WTC11 (cell line): ENCODE data around the gene MPP7. TPM values are rescaled to one million over a fixed set of nuclear protein-coding genes. Genes with fewer than 3 reads are reported as not detected.

Source experiments
- ATAC-seq: fragments of 200-7000 bp; cut with Tn5 transposase; 2 replicates; pipeline ENCODE4 v1.10.0; 2021; ENCODE audit warnings: mild to moderate bottlenecking, moderate library complexity
- CTCF ChIA-PET: fragments of 300-600 bp; sonication (Branson Sonifier 250); formaldehyde crosslinking; loops from one replicate; lab custom pipeline; 2021; ENCODE audit warnings: antibody characterized with exemption; lab: Charles Lee
- POLR2A ChIA-PET: fragments of 350-600 bp; sonication (Branson Sonifier 250); formaldehyde crosslinking; loops from one replicate; lab custom pipeline; 2021; ENCODE audit warnings: antibody characterized with exemption; lab: Charles Lee
- DNase-seq: peaks from one replicate; pipeline ENCODE4 v3.0.0; 2021; ENCODE audit warnings: low spot score
- H3K27ac Mint-ChIP-seq: 2 replicates; pipeline ENCODE4 v1.8.0; 2021; ENCODE audit warnings: mixed read lengths
- H3K27me3 Mint-ChIP-seq: 2 replicates; pipeline ENCODE4 v1.8.0; 2021; ENCODE audit warnings: low read depth, mild to moderate bottlenecking, moderate library complexity, mixed read lengths
- H3K36me3 Mint-ChIP-seq: 2 replicates; pipeline ENCODE4 v1.8.0; 2021; ENCODE audit warnings: mixed read lengths
- H3K4me1 Mint-ChIP-seq: 2 replicates; pipeline ENCODE4 v1.8.0; 2022; ENCODE audit warnings: mixed read lengths
- H3K4me3 Mint-ChIP-seq: 2 replicates; pipeline ENCODE4 v1.8.0; 2021; ENCODE audit warnings: mild to moderate bottlenecking, moderate library complexity, mixed read lengths
- H3K9me3 Mint-ChIP-seq: 2 replicates; pipeline ENCODE4 v1.8.0; 2021; ENCODE audit warnings: mixed read lengths
- GTF2I ChIP-seq: fragments of 250-450 bp; sonication (Bioruptor Pico); conservative IDR thresholded peaks from 2 replicates; pipeline ENCODE4 v1.4.0; 2021; ENCODE audit warnings: mild to moderate bottlenecking
- NFATC4 ChIP-seq: fragments of 250-450 bp; sonication (Bioruptor Pico); IDR thresholded peaks from 2 replicates; pipeline ENCODE4 v1.9.0; 2021; ENCODE audit warnings: mild to moderate bottlenecking
- NFYB ChIP-seq: sonication (generic); formaldehyde crosslinking; conservative IDR thresholded peaks from 2 replicates; pipeline ENCODE4 v1.8.0; 2022; ENCODE audit warnings: low read depth, missing genetic modification reagents
- NR2C2 ChIP-seq: sonication (generic); formaldehyde crosslinking; IDR thresholded peaks from 2 replicates; pipeline ENCODE4 v1.8.0; 2022; ENCODE audit warnings: mild to moderate bottlenecking, missing genetic modification reagents
- RORB ChIP-seq: fragments of 250-450 bp; sonication (Bioruptor Pico); IDR thresholded peaks from 2 replicates; pipeline ENCODE4 v1.9.0; 2021; ENCODE audit warnings: mild to moderate bottlenecking
- TCF7 ChIP-seq: sonication (generic); formaldehyde crosslinking; IDR thresholded peaks from 2 replicates; pipeline ENCODE4 v1.8.0; 2022; ENCODE audit warnings: mild to moderate bottlenecking, low read depth, missing genetic modification reagents, moderate library complexity
- ZBTB21 ChIP-seq: sonication (generic); formaldehyde crosslinking; IDR thresholded peaks from 2 replicates; pipeline ENCODE4 v1.8.1; 2023; ENCODE audit warnings: mild to moderate bottlenecking, missing genetic modification reagents, borderline replicate concordance
- ZNF121 ChIP-seq: sonication (generic); formaldehyde crosslinking; IDR thresholded peaks from 2 replicates; pipeline ENCODE4 v1.8.0; 2023; ENCODE audit warnings: missing genetic modification reagents
- ZNF138 ChIP-seq: sonication (generic); formaldehyde crosslinking; conservative IDR thresholded peaks from 2 replicates; pipeline ENCODE4 v1.8.1; 2022; ENCODE audit warnings: mild to moderate bottlenecking, moderate library complexity, missing genetic modification reagents
- ZNF396 ChIP-seq: fragments of 250-450 bp; sonication (Bioruptor Pico); IDR thresholded peaks from 2 replicates; pipeline ENCODE4 v1.8.0; 2021; ENCODE audit warnings: mild to moderate bottlenecking, moderate library complexity, borderline replicate concordance
- ZNF423 ChIP-seq: fragments of 250-450 bp; sonication (Bioruptor Pico); IDR thresholded peaks from 2 replicates; pipeline ENCODE4 v2.1.2; 2022; ENCODE audit warnings: mild to moderate bottlenecking, moderate library complexity
- ZNF425 ChIP-seq: fragments of 250-450 bp; sonication (Bioruptor Pico); conservative IDR thresholded peaks from 2 replicates; pipeline ENCODE4 v1.9.0; 2021; ENCODE audit warnings: mild to moderate bottlenecking
- ZSCAN18 ChIP-seq: fragments of 250-450 bp; sonication (Bioruptor Pico); IDR thresholded peaks from 2 replicates; pipeline ENCODE4 v2.1.2; 2022; ENCODE audit warnings: mild to moderate bottlenecking, moderate library complexity
- total RNA-seq: library from RNA; stranded (reverse); gene quantifications from 3 replicates; pipeline ENCODE4 v1.2.3, GENCODE V29; 2021
- TF ChIP-seq, protein P1 (sequence below): sonication (generic); formaldehyde crosslinking; IDR thresholded peaks from 2 replicates; pipeline ENCODE4 v1.8.1; 2023; ENCODE audit warnings: mild to moderate bottlenecking, missing genetic modification reagents
- TF ChIP-seq, protein P2 (sequence below): sonication (generic); formaldehyde crosslinking; IDR thresholded peaks from 2 replicates; pipeline ENCODE4 v1.8.0; 2022; ENCODE audit warnings: mild to moderate bottlenecking, missing genetic modification reagents
- TF ChIP-seq, protein P3 (sequence below): sonication (generic); formaldehyde crosslinking; IDR thresholded peaks from 2 replicates; pipeline ENCODE4 v1.8.0; 2022; ENCODE audit warnings: mild to moderate bottlenecking, missing genetic modification reagents
- TF ChIP-seq, protein P4 (sequence below): sonication (generic); formaldehyde crosslinking; IDR thresholded peaks from 2 replicates; pipeline ENCODE4 v1.8.0; 2023; ENCODE audit warnings: missing genetic modification reagents
- TF ChIP-seq, protein P5 (sequence below): sonication (generic); formaldehyde crosslinking; conservative IDR thresholded peaks from 2 replicates; pipeline ENCODE4 v1.8.1; 2022; ENCODE audit warnings: mild to moderate bottlenecking, missing genetic modification reagents
- TF ChIP-seq, protein P6 (sequence below): fragments of 250-450 bp; sonication (Bioruptor Pico); IDR thresholded peaks from 2 replicates; pipeline ENCODE4 v1.9.0; 2021; ENCODE audit warnings: mild to moderate bottlenecking, borderline replicate concordance

MPP7 gene
- total RNA-seq, 1 experiment from 2014 or later, result 9.1 TPM

DNA sequence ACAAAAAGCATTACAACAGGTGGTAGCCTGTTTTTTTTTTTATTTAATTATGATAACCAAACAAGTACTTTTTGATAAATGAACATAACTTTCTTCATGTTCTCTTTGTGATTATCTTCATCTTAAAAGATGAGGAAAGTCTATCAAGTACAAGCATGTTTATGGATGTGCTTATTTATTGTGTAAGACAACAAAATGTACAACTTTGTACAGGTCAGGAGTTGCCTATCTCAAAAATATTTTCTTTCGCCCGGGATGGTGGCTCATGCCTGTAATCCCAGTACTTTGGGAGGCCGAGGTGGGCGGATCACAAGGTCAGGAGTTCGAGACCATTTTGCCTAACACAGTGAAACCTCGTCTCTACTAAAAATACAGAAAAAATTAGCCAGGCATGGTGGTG lies 17.0 kb downstream of the MPP7 start:
- no peak for TF ChIP-seq ZNF138 (CRISPR knock-in tag)
- no peak for TF ChIP-seq GTF2I (CRISPR knock-in tag)
- TF ChIP-seq RORB (CRISPR knock-in tag), result no peak
- TF ChIP-seq ZNF423 (CRISPR knock-in tag), result no peak
- TF ChIP-seq, protein P1, sequence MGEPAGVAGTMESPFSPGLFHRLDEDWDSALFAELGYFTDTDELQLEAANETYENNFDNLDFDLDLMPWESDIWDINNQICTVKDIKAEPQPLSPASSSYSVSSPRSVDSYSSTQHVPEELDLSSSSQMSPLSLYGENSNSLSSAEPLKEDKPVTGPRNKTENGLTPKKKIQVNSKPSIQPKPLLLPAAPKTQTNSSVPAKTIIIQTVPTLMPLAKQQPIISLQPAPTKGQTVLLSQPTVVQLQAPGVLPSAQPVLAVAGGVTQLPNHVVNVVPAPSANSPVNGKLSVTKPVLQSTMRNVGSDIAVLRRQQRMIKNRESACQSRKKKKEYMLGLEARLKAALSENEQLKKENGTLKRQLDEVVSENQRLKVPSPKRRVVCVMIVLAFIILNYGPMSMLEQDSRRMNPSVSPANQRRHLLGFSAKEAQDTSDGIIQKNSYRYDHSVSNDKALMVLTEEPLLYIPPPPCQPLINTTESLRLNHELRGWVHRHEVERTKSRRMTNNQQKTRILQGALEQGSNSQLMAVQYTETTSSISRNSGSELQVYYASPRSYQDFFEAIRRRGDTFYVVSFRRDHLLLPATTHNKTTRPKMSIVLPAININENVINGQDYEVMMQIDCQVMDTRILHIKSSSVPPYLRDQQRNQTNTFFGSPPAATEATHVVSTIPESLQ (CRISPR knock-in tag), result no peak
- TF ChIP-seq ZSCAN18 (CRISPR knock-in tag), result no peak
- no peak for TF ChIP-seq NFATC4 (CRISPR knock-in tag)
- TF ChIP-seq, protein P2, sequence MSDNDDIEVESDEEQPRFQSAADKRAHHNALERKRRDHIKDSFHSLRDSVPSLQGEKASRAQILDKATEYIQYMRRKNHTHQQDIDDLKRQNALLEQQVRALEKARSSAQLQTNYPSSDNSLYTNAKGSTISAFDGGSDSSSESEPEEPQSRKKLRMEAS, result no peak
- no peak for TF ChIP-seq ZNF121 (CRISPR knock-in tag)
- TF ChIP-seq, protein P3, sequence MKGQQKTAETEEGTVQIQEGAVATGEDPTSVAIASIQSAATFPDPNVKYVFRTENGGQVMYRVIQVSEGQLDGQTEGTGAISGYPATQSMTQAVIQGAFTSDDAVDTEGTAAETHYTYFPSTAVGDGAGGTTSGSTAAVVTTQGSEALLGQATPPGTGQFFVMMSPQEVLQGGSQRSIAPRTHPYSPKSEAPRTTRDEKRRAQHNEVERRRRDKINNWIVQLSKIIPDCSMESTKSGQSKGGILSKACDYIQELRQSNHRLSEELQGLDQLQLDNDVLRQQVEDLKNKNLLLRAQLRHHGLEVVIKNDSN (CRISPR knock-in tag), result no peak
- TF ChIP-seq NFYB (CRISPR knock-in tag), result no peak
- TF ChIP-seq, protein P4, sequence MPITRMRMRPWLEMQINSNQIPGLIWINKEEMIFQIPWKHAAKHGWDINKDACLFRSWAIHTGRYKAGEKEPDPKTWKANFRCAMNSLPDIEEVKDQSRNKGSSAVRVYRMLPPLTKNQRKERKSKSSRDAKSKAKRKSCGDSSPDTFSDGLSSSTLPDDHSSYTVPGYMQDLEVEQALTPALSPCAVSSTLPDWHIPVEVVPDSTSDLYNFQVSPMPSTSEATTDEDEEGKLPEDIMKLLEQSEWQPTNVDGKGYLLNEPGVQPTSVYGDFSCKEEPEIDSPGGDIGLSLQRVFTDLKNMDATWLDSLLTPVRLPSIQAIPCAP (CRISPR knock-in tag), result no peak
- no peak for TF ChIP-seq ZNF396
- no peak for TF ChIP-seq TCF7 (CRISPR knock-in tag)
- no peak for TF ChIP-seq ZNF425 (CRISPR knock-in tag)
- TF ChIP-seq NR2C2, result no peak
- no peak for TF ChIP-seq ZBTB21
- TF ChIP-seq, protein P5, sequence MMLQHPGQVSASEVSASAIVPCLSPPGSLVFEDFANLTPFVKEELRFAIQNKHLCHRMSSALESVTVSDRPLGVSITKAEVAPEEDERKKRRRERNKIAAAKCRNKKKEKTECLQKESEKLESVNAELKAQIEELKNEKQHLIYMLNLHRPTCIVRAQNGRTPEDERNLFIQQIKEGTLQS, result no peak
- TF ChIP-seq, protein P6, sequence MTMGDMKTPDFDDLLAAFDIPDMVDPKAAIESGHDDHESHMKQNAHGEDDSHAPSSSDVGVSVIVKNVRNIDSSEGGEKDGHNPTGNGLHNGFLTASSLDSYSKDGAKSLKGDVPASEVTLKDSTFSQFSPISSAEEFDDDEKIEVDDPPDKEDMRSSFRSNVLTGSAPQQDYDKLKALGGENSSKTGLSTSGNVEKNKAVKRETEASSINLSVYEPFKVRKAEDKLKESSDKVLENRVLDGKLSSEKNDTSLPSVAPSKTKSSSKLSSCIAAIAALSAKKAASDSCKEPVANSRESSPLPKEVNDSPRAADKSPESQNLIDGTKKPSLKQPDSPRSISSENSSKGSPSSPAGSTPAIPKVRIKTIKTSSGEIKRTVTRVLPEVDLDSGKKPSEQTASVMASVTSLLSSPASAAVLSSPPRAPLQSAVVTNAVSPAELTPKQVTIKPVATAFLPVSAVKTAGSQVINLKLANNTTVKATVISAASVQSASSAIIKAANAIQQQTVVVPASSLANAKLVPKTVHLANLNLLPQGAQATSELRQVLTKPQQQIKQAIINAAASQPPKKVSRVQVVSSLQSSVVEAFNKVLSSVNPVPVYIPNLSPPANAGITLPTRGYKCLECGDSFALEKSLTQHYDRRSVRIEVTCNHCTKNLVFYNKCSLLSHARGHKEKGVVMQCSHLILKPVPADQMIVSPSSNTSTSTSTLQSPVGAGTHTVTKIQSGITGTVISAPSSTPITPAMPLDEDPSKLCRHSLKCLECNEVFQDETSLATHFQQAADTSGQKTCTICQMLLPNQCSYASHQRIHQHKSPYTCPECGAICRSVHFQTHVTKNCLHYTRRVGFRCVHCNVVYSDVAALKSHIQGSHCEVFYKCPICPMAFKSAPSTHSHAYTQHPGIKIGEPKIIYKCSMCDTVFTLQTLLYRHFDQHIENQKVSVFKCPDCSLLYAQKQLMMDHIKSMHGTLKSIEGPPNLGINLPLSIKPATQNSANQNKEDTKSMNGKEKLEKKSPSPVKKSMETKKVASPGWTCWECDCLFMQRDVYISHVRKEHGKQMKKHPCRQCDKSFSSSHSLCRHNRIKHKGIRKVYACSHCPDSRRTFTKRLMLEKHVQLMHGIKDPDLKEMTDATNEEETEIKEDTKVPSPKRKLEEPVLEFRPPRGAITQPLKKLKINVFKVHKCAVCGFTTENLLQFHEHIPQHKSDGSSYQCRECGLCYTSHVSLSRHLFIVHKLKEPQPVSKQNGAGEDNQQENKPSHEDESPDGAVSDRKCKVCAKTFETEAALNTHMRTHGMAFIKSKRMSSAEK, result no peak
- DNase-seq (no peak), ATAC-seq (no peak)
- no peaks in the 10 kb centered on the region for H3K9me3 Mint-ChIP-seq
- peaks cover 34% of the 10 kb centered on the region for H3K4me1 Mint-ChIP-seq
- ChIA-PET CTCF (no interaction called here), POLR2A (no interaction called here)
- H3K36me3 Mint-ChIP-seq, result no peaks in the 10 kb centered on the region
- no peak overlapping the region for H3K4me3 Mint-ChIP-seq
- no peak overlapping the region for H3K27ac Mint-ChIP-seq
- H3K27me3 Mint-ChIP-seq, result no peaks in the 10 kb centered on the region
